ENCODE measurements around the gene INTS1.

DNA sequence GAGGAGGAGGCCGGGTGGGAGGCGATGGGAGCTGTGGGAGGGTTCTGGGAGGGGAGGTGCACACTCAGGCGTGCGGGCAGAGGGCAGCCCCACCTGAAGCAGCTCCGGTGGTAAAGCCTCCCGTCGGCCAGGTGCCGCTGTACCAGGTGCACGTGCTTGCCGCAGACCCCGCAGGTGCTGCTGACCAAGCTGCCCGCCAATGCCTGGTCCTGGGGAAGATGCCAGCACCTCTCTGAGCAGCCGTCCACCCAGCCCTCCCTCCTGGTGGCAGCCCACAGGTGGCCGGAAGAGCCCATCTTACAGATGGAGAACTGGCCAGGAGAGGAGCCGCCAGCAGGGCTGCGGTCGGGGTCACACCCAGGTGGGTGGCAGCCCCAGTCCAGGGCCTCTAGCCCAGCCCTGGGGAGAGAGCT is 57.6 kb downstream of the INTS1 start:
- TF ChIP-seq CTCF (IDR thresholded peaks at IDR 0.05): no peak
- TF ChIP-seq ZNF396 (CRISPR knock-in tag; IDR thresholded peaks at IDR 0.05; ENCODE audit: borderline replicate concordance): no peak
- TF ChIP-seq FOXP4 (CRISPR knock-in tag; IDR thresholded peaks at IDR 0.05): no peak
- TF ChIP-seq, protein P1, sequence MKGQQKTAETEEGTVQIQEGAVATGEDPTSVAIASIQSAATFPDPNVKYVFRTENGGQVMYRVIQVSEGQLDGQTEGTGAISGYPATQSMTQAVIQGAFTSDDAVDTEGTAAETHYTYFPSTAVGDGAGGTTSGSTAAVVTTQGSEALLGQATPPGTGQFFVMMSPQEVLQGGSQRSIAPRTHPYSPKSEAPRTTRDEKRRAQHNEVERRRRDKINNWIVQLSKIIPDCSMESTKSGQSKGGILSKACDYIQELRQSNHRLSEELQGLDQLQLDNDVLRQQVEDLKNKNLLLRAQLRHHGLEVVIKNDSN (CRISPR knock-in tag; IDR thresholded peaks at IDR 0.05): no peak
- no peak for TF ChIP-seq ZNF512 (CRISPR knock-in tag; IDR thresholded peaks at IDR 0.05; ENCODE audit: borderline replicate concordance)
- TF ChIP-seq MYBL2 (CRISPR knock-in tag; IDR thresholded peaks at IDR 0.05): no peak
- no peak for TF ChIP-seq TP53 (CRISPR knock-in tag; IDR thresholded peaks at IDR 0.05)
